H9 (cell line): ENCODE data around the gene FAAH. TPM values are rescaled to one million over a fixed set of nuclear protein-coding genes. Genes with fewer than 3 reads are reported as not detected.

Source experiments
- DNase-seq: peaks from one replicate; pipeline ENCODE4 v3.0.0-alpha.2; 2017
- H2AFZ ChIP-seq: one replicate; pipeline ENCODE4 v1.6.1; 2013; ENCODE audit warnings: mild to moderate bottlenecking, low read length, control low read depth, moderate library complexity
- H2AK5ac ChIP-seq: 2 replicates; pipeline ENCODE4 v1.6.1; 2013; ENCODE audit warnings: low read length, control low read depth, mixed read lengths; ENCODE audit not compliant: insufficient read length
- H2BK120ac ChIP-seq: one replicate; pipeline ENCODE4 v1.6.1; 2013; ENCODE audit warnings: low read depth, mild to moderate bottlenecking, low read length, control low read depth, inconsistent platforms; ENCODE audit not compliant: poor library complexity, severe bottlenecking
- H2BK12ac ChIP-seq: 2 replicates; pipeline ENCODE4 v1.6.1; 2013; ENCODE audit warnings: low read length, control low read depth, mixed read lengths, low read depth; ENCODE audit not compliant: insufficient read length
- H2BK15ac ChIP-seq: 2 replicates; pipeline ENCODE4 v1.6.1; 2013; ENCODE audit warnings: low read depth, low read length, control low read depth
- H2BK20ac ChIP-seq: one replicate; pipeline ENCODE4 v1.6.1; 2013; ENCODE audit warnings: low read depth, mild to moderate bottlenecking, low read length, control low read depth, inconsistent platforms; ENCODE audit not compliant: poor library complexity, severe bottlenecking
- H2BK5ac ChIP-seq: 2 replicates; pipeline ENCODE4 v1.6.1; 2013; ENCODE audit warnings: low read length, control low read depth, mixed read lengths; ENCODE audit not compliant: insufficient read length
- H3K14ac ChIP-seq: 2 replicates; pipeline ENCODE4 v1.6.1; 2013; ENCODE audit warnings: low read length, control low read depth; ENCODE audit not compliant: insufficient read depth
- H3K18ac ChIP-seq: 2 replicates; pipeline ENCODE4 v1.6.1; 2013; ENCODE audit warnings: low read depth, mild to moderate bottlenecking, mixed read lengths, low read length, control low read depth; ENCODE audit not compliant: insufficient read length
- H3K23ac ChIP-seq: 2 replicates; pipeline ENCODE4 v1.6.1; 2013; ENCODE audit warnings: low read length, control low read depth, mixed read lengths, low read depth; ENCODE audit not compliant: insufficient read length
- H3K23me2 ChIP-seq: 2 replicates; pipeline ENCODE4 v1.6.1; 2013; ENCODE audit warnings: low read depth, mild to moderate bottlenecking, mixed read lengths, low read length, control low read depth; ENCODE audit not compliant: insufficient read length, poor library complexity, severe bottlenecking
- H3K27ac ChIP-seq: 2 replicates; pipeline ENCODE4 v1.5.1; 2013; ENCODE audit warnings: low read length, control low read depth, mixed read lengths, low read depth; ENCODE audit not compliant: insufficient read length
- H3K27me3 ChIP-seq: 2 replicates; pipeline ENCODE4 v1.6.1; 2013; ENCODE audit warnings: low read length, control low read depth, inconsistent platforms; ENCODE audit not compliant: insufficient read depth
- H3K4ac ChIP-seq: 2 replicates; pipeline ENCODE4 v1.6.1; 2013; ENCODE audit warnings: low read depth, mild to moderate bottlenecking, control low read depth, inconsistent platforms, low read length, moderate library complexity
- H3K4me1 ChIP-seq: 2 replicates; pipeline ENCODE4 v1.6.1; 2013; ENCODE audit warnings: low read length, control low read depth, inconsistent platforms; ENCODE audit not compliant: insufficient read depth
- H3K4me2 ChIP-seq: 2 replicates; pipeline ENCODE4 v1.6.1; 2013; ENCODE audit warnings: low read length, control low read depth, mixed read lengths; ENCODE audit not compliant: insufficient read length, insufficient read depth
- H3K56ac ChIP-seq: 2 replicates; pipeline ENCODE4 v1.6.1; 2013; ENCODE audit warnings: low read depth, mild to moderate bottlenecking, mixed read lengths, low read length, control low read depth; ENCODE audit not compliant: insufficient read length
- H3K79me1 ChIP-seq: 2 replicates; pipeline ENCODE4 v1.6.1; 2013; ENCODE audit warnings: low read depth, mild to moderate bottlenecking, moderate library complexity, low read length, control low read depth, inconsistent platforms; ENCODE audit not compliant: insufficient read depth, poor library complexity, severe bottlenecking
- H3K79me2 ChIP-seq: 2 replicates; pipeline ENCODE4 v1.6.1; 2013; ENCODE audit warnings: low read length, control low read depth, inconsistent platforms; ENCODE audit not compliant: insufficient read depth
- H3K9ac ChIP-seq: 2 replicates; pipeline ENCODE4 v1.6.1; 2013; ENCODE audit warnings: low read length, control low read depth, mixed read lengths; ENCODE audit not compliant: insufficient read length; ENCODE audit errors: extremely low read depth
- H3K9me3 ChIP-seq: one replicate; pipeline ENCODE4 v1.6.1; 2013; ENCODE audit warnings: low read depth, low read length, inconsistent platforms; ENCODE audit not compliant: control insufficient read depth
- H3T11ph ChIP-seq: one replicate; pipeline ENCODE4 v1.6.1; 2013; ENCODE audit warnings: mild to moderate bottlenecking, low read length, control low read depth, inconsistent platforms
- H4K20me1 ChIP-seq: one replicate; pipeline ENCODE4 v1.6.1; 2013; ENCODE audit not compliant: control insufficient read depth, insufficient read length, insufficient read depth
- H4K5ac ChIP-seq: 2 replicates; pipeline ENCODE4 v1.6.1; 2013; ENCODE audit warnings: low read depth, mild to moderate bottlenecking, mixed read lengths, low read length, control low read depth; ENCODE audit not compliant: insufficient read length
- H4K8ac ChIP-seq: replicated peaks from 2 replicates; pipeline ENCODE4 v1.6.1; 2013; ENCODE audit warnings: low read length, control low read depth, mixed read lengths, low read depth; ENCODE audit not compliant: insufficient read length
- H4K91ac ChIP-seq: 2 replicates; pipeline ENCODE4 v1.6.1; 2013; ENCODE audit warnings: low read depth, mild to moderate bottlenecking, moderate library complexity, mixed read lengths, low read length, control low read depth; ENCODE audit not compliant: insufficient read length
- H3K27ac Mint-ChIP-seq, 3 experiments: 2 replicates in 2 of 3; 3 replicates in 1 of 3; pipeline ENCODE4 v1.8.0; 2020 to 2021; ENCODE audit warnings: mixed read lengths in 3 of 3, mild to moderate bottlenecking in 1 of 3, moderate library complexity in 1 of 3
- H3K27me3 Mint-ChIP-seq: 2 replicates; pipeline ENCODE4 v1.8.0; 2021; ENCODE audit warnings: low read depth, mild to moderate bottlenecking, moderate library complexity, mixed read lengths
- H3K36me3 Mint-ChIP-seq, 3 experiments: 2 replicates in 2 of 3; 3 replicates in 1 of 3; pipeline ENCODE4 v1.8.0; 2020 to 2021; ENCODE audit warnings: low read depth in 3 of 3, mixed read lengths in 3 of 3; ENCODE audit not compliant: insufficient read depth in 1 of 3
- H3K4me1 Mint-ChIP-seq, 2 experiments: 2 replicates each; pipeline ENCODE4 v1.8.0; 2020; ENCODE audit warnings: mixed read lengths in 2 of 2
- H3K4me3 Mint-ChIP-seq, 2 experiments: 2 replicates in 1 of 2; 3 replicates in 1 of 2; pipeline ENCODE4 v1.8.0; 2020 to 2021; ENCODE audit warnings: mild to moderate bottlenecking in 2 of 2, mixed read lengths in 2 of 2, moderate library complexity in 1 of 2
- H3K9me3 Mint-ChIP-seq, 2 experiments: 2 replicates in 1 of 2; 3 replicates in 1 of 2; pipeline ENCODE4 v1.8.0; 2020; ENCODE audit warnings: mild to moderate bottlenecking in 2 of 2, mixed read lengths in 2 of 2, moderate library complexity in 1 of 2
- WGBS: extraction: QIAGEN DNeasy Blood & Tissue Kit; methylation state at CpG from one replicate; pipeline ENCODE4 v1.1.7; 2013; ENCODE audit warnings: missing lambda C conversion rate, low lambda C conversion rate, mixed read lengths; ENCODE audit not compliant: insufficient read length; ENCODE audit errors: extremely low coverage; 5-methylcytosine and 5-hydroxymethylcytosine counted together
- total RNA-seq: library from RNA; stranded (reverse); gene quantifications from 2 replicates; pipeline ENCODE4 v1.2.1, GENCODE V29; 2021
- TF ChIP-seq, protein P1 (sequence below): fragments of 200-600 bp; sonication (generic); conservative IDR thresholded peaks from 3 replicates; pipeline ENCODE4 v1.8.0; 2021; ENCODE audit warnings: antibody characterized with exemption, mild to moderate bottlenecking

Gene FAAH
- total RNA-seq, 1 experiment from 2014 or later: 18.9 TPM

DNA sequence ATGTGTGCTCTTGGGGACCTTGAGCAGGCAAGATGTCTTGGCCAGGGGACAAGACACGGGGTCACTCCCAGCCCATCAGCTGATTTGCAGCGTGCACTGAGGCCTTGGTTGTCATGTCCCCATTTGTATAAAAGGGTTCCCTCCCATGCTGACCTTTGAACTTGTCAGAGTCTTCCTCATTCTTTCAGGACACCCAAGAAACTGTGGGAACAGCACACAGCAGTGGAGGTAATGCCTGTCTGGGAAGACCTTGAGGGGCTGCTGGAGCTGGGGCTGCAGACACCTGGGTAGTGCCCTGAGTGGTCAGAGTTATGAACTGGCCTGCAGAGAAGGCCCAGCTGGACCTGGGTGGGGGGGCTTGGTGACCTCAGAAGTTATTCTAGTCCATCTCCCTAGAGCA, 46.4 kb downstream of the FAAH start:
- no peak overlapping the region for H3K27ac ChIP-seq
- H4K20me1 ChIP-seq: no peaks in the 10 kb centered on the region
- Mint-ChIP-seq H3K4me3 (no peak overlapping the region), H3K27me3 (peaks cover 68% of the 10 kb centered on the region), H3K9me3 (no peaks in the 10 kb centered on the region; a peak in 1 of 5 replicates), H3K27ac (no peak overlapping the region), H3K36me3 (no peaks in the 10 kb centered on the region), H3K4me1 (peaks cover 4 to 7% of the 10 kb centered on the region in 2 experiments)
- DNase-seq: no peak
- H3K56ac ChIP-seq: no peak overlapping the region
- no peak overlapping the region for H2AK5ac ChIP-seq
- H2BK20ac ChIP-seq: no peak overlapping the region
- no peaks in the 10 kb centered on the region for H3K23me2 ChIP-seq
- WGBS: no CpG with 5 or more reads among the region's 2 CpGs
- no peak overlapping the region for H3K14ac ChIP-seq
- H4K91ac ChIP-seq: no peak overlapping the region
- H3K9ac ChIP-seq: no peak overlapping the region
- no peaks in the 10 kb centered on the region for H3K79me2 ChIP-seq
- H3K79me1 ChIP-seq: no peaks in the 10 kb centered on the region
- no peaks in the 10 kb centered on the region for H3K4me1 ChIP-seq
- no peak overlapping the region for H2BK120ac ChIP-seq
- no peaks in the 10 kb centered on the region for H3K9me3 ChIP-seq
- H4K8ac ChIP-seq: no peak overlapping the region
- H3K23ac ChIP-seq: no peak overlapping the region
- H3K18ac ChIP-seq: no peak overlapping the region
- TF ChIP-seq, protein P1, sequence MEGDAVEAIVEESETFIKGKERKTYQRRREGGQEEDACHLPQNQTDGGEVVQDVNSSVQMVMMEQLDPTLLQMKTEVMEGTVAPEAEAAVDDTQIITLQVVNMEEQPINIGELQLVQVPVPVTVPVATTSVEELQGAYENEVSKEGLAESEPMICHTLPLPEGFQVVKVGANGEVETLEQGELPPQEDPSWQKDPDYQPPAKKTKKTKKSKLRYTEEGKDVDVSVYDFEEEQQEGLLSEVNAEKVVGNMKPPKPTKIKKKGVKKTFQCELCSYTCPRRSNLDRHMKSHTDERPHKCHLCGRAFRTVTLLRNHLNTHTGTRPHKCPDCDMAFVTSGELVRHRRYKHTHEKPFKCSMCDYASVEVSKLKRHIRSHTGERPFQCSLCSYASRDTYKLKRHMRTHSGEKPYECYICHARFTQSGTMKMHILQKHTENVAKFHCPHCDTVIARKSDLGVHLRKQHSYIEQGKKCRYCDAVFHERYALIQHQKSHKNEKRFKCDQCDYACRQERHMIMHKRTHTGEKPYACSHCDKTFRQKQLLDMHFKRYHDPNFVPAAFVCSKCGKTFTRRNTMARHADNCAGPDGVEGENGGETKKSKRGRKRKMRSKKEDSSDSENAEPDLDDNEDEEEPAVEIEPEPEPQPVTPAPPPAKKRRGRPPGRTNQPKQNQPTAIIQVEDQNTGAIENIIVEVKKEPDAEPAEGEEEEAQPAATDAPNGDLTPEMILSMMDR: no peak
- H3T11ph ChIP-seq: no peak overlapping the region
- no peak overlapping the region for H2BK12ac ChIP-seq
- no peak overlapping the region for H3K4me2 ChIP-seq
- no peaks in the 10 kb centered on the region; the same call in 1 of the 2 replicates for H3K27me3 ChIP-seq
- H2BK15ac ChIP-seq: no peak overlapping the region
- H4K5ac ChIP-seq: no peak overlapping the region
- no peak overlapping the region for H2AFZ ChIP-seq
- H2BK5ac ChIP-seq: no peak overlapping the region
- no peak overlapping the region for H3K4ac ChIP-seq
